ENCODE data around the gene HRCT1. TPM values are rescaled to one million over a fixed set of nuclear protein-coding genes. Genes with fewer than 3 reads are reported as not detected.
A peak's percentile ranks its signal among the peaks of the same experiment; 100 is the strongest.

HRCT1 gene
- total and polyA plus RNA-seq, 10 donors = 0.52 to 2.5 (median 0.91) TPM; not detected in 4

GRCh38 chr9:35909274-35909673 lies 3.3 kb downstream of the HRCT1 start, which contains the start of gene SPAAR:
SPAAR (plus strand) TSS chr9:35909490; CDS start chr9:35910464, 974 bp downstream.
- no peak within 1 kb of the TSS for H3K4me3 ChIP-seq
- 63 to 85% (median 81%) methylated on average over 11 of the region's 11 CpGs for WGBS, 5 donors
- no peak for DNase-seq
- intact Hi-C loops (cut with DNase I; ENCODE audit: low total_unique reads) = loop anchor here (10.0 kb wide), 1 partner anchor 116 kb away; no protein-coding TSS in a partner anchor
- H3K36me3 ChIP-seq = no peaks in the 10 kb centered on the region
- H3K27me3 ChIP-seq (replicated peaks in 1 of 7) = no peaks in the 10 kb centered on the region
- TF ChIP-seq POLR2AphosphoS5 (IDR thresholded peaks at IDR 0.05) (no peak), CTCF (IDR thresholded peaks at IDR 0.05 in 8 of 11, conservative IDR thresholded peaks at IDR 0.05 in 3 of 11) (no peak), POLR2A (IDR thresholded peaks at IDR 0.05) (no peak)
- peaks cover 52 to 90% (median 80%) of the 10 kb centered on the region in 6 donors for H3K4me1 ChIP-seq
- no peaks in the 10 kb centered on the region for H3K9me3 ChIP-seq
- peak within 1 kb of the TSS; percentile 60 to 82 (median 78) for H3K27ac ChIP-seq

- no peaks in the 10 kb centered on the region for H3K9me3 ChIP-seq
- no peaks in the 10 kb centered on the region for H3K36me3 ChIP-seq
- H3K4me1 ChIP-seq = peaks cover 51 to 90% (median 73%) of the 10 kb centered on the region in 6 donors
- H3K27me3 ChIP-seq (replicated peaks in 1 of 7) = no peaks in the 10 kb centered on the region
- WGBS, 5 donors = 77 to 90% (median 82%) methylated on average over 32 to 34 of the region's 34 CpGs
- intact Hi-C loops (cut with DNase I; ENCODE audit: low total_unique reads) = loop anchor here (10.0 kb wide), 1 partner anchor 115 kb away; no protein-coding TSS in a partner anchor
- TF ChIP-seq POLR2A (IDR thresholded peaks at IDR 0.05) (no peak), POLR2AphosphoS5 (IDR thresholded peaks at IDR 0.05) (peak in 2 of 3 donors; percentile 36 to 52)
- H3K27ac ChIP-seq = peak overlapping the region in 7 of 8 donors; percentile 5 to 82 (median 78)
- no peak for DNase-seq
- H3K4me3 ChIP-seq = peak overlapping the region in 1 of 8 donors; percentile 4
These were observed 3.9 kb downstream of the HRCT1 start for GRCh38 chr9:35909687-35910612.

- Histone ChIP-seq H3K9me3 (no peaks in the 10 kb centered on the region), H3K27ac (peak overlapping the region in 7 of 8 donors; percentile 5 to 82 (median 78)), H3K4me1 (peaks cover 46 to 90% (median 66%) of the 10 kb centered on the region in 6 donors), H3K27me3 (replicated peaks in 1 of 7) (no peaks in the 10 kb centered on the region), H3K4me3 (peak overlapping the region in 1 of 8 donors; percentile 4), H3K36me3 (no peaks in the 10 kb centered on the region)
- 44 to 52% (median 47%) methylated on average over 12 to 14 of the region's 14 CpGs for WGBS, 5 donors
- peak; percentile 80 for DNase-seq
- intact Hi-C loops (cut with DNase I; ENCODE audit: low total_unique reads) = no loop called here
- TF ChIP-seq POLR2AphosphoS5 (IDR thresholded peaks at IDR 0.05) (peak in 2 of 3 donors; percentile 31 to 36), POLR2A (IDR thresholded peaks at IDR 0.05) (no peak), CTCF (IDR thresholded peaks at IDR 0.05 in 8 of 11, conservative IDR thresholded peaks at IDR 0.05 in 3 of 11) (peak in 8 of 11 experiments; percentile 12 to 52 (median 38))
These were observed 4.8 kb downstream of the HRCT1 start for GRCh38 chr9:35910613-35911359.

GRCh38 chr9:35911690-35912089 lies 5.7 kb downstream of the HRCT1 start:
- Histone ChIP-seq H3K4me3 (no peak overlapping the region), H3K27ac (peak overlapping the region in 4 of 8 donors; percentile 73 to 80 (median 78)), H3K27me3 (replicated peaks in 1 of 7) (no peaks in the 10 kb centered on the region), H3K9me3 (no peaks in the 10 kb centered on the region), H3K36me3 (no peaks in the 10 kb centered on the region), H3K4me1 (peaks cover 41 to 90% (median 60%) of the 10 kb centered on the region in 6 donors)
- no peak for TF ChIP-seq POLR2A (IDR thresholded peaks at IDR 0.05)
- TF ChIP-seq CTCF (IDR thresholded peaks at IDR 0.05 in 8 of 11, conservative IDR thresholded peaks at IDR 0.05 in 3 of 11) = no peak
- intact Hi-C loops (cut with DNase I; ENCODE audit: low total_unique reads) = no loop called here
- 66 to 79% (median 75%) methylated on average over 10 of the region's 10 CpGs for WGBS, 5 donors
- no peak for DNase-seq

Measured in spleen (tissue), 11 donors.